ENCODE results near the gene GTF2A1L. TPM values are rescaled to one million over a fixed set of nuclear protein-coding genes. Genes with fewer than 3 reads are reported as not detected.

Gene GTF2A1L
- total RNA-seq, 1 experiment from 2014 or later: 0.22 TPM

GRCh38 chr2:48635786-48636185 is 18.1 kb downstream of the GTF2A1L start:
- CTCF ChIA-PET: no interaction called here
- no TSS peak for BruUV-seq (replicated peaks)
- Histone ChIP-seq H3K9me3 (ENCODE audit: control insufficient read depth in 1 of 2, insufficient read depth in 1 of 2, low read depth in 1 of 2, low read length in 2 of 2) (no peaks in the 10 kb centered on the region), H4K20me1 (ENCODE audit: insufficient read depth) (no peaks in the 10 kb centered on the region), H3K9me2 (ENCODE audit: insufficient read depth) (no peaks in the 10 kb centered on the region), H3K36me3 (ENCODE audit: control insufficient read depth in 1 of 2, insufficient read depth in 2 of 2, low read length in 2 of 2) (no peaks in the 10 kb centered on the region), H3K79me2 (ENCODE audit: insufficient read depth, low read length) (no peaks in the 10 kb centered on the region), H3K4me3 (replicated peaks in 1 of 2; ENCODE audit: low read depth in 1 of 2, low read length in 2 of 2) (no peak overlapping the region), H3K27me3 (ENCODE audit: insufficient read depth, low read length) (no peaks in the 10 kb centered on the region), H2AFZ (ENCODE audit: low read depth, low read length, poor library complexity, severe bottlenecking) (no peak overlapping the region), H3K4me1 (ENCODE audit: control insufficient read depth in 1 of 2, insufficient read depth in 2 of 2, low read length in 2 of 2) (no peaks in the 10 kb centered on the region), H3K27ac (ENCODE audit: low read depth, low read length) (no peak overlapping the region), H3K4me2 (ENCODE audit: low read length) (no peak overlapping the region), H3K9ac (ENCODE audit: low read length) (no peak overlapping the region)
- POLR2A ChIA-PET: no interaction called here
- intact Hi-C loops (cut with micrococcal nuclease): no loop called here
- RAD21 ChIA-PET (ENCODE audit: low non-redundant PET in 1 of 2, low total read pairs in 2 of 2, uncharacterized antibody in 2 of 2, unreplicated experiment in 2 of 2): no interaction called here
- DNase-seq (ENCODE audit: low read depth, low spot score): no peak
- no peak for ATAC-seq
- no peak for TF ChIP-seq ATF3 (IDR thresholded peaks at IDR 0.05)
- no peak for TF ChIP-seq ZBTB33 (IDR thresholded peaks at IDR 0.05; ENCODE audit: extremely low read depth, insufficient replicate concordance, low read length)
- no peak for TF ChIP-seq JUND (IDR thresholded peaks at IDR 0.05)
- no peak for TF ChIP-seq CTCF (IDR thresholded peaks at IDR 0.05 in 2 of 3, conservative IDR thresholded peaks at IDR 0.05 in 1 of 3; ENCODE audit: borderline replicate concordance in 1 of 3, insufficient read depth in 1 of 3, low read depth in 2 of 3, low read length in 2 of 3)
- no peak for TF ChIP-seq MAX (IDR thresholded peaks at IDR 0.05)
- TF ChIP-seq SIN3A (IDR thresholded peaks at IDR 0.05; ENCODE audit: low read depth): no peak
- no peak for TF ChIP-seq SP1 (IDR thresholded peaks at IDR 0.05; ENCODE audit: low read depth)
- no peak for TF ChIP-seq EZH2phosphoT487 (IDR thresholded peaks at IDR 0.05; ENCODE audit: borderline replicate concordance)
- no peak for TF ChIP-seq TCF7L2 (IDR thresholded peaks at IDR 0.05; ENCODE audit: borderline replicate concordance, extremely low read depth, insufficient read depth, insufficient read length)
- TF ChIP-seq POLR2AphosphoS5 (IDR thresholded peaks at IDR 0.05; ENCODE audit: low read depth, low read length): no peak
- no peak for TF ChIP-seq ZNF274 (IDR thresholded peaks at IDR 0.05; ENCODE audit: low read depth, low read length)
- TF ChIP-seq POLR2A (IDR thresholded peaks at IDR 0.05; ENCODE audit: borderline replicate concordance, extremely low read depth, insufficient read depth, insufficient read length): no peak
- TF ChIP-seq RAD21 (IDR thresholded peaks at IDR 0.05; ENCODE audit: low read depth): no peak
